HEK293T (cell line): ENCODE measurements around the gene ZNF575.

ENCODE experiments used
- CTCF ChIA-PET: fragments of 350-600 bp; formaldehyde crosslinking; extraction: SDS; loops from one replicate; lab custom pipeline; 2021; ENCODE audit warnings: antibody characterized with exemption, inconsistent platforms; lab: Yijun Ruan, JAX
- POLR2A ChIA-PET: fragments of 350-600 bp; formaldehyde crosslinking; extraction: SDS; loops from one replicate; lab custom pipeline; 2020; ENCODE audit warnings: antibody characterized with exemption, inconsistent platforms; lab: Yijun Ruan, JAX
- DNase-seq: peaks from one replicate; pipeline ENCODE4 v3.0.0; 2012; ENCODE audit warnings: mixed read lengths; ENCODE audit errors: extremely low spot score
- ARNT ChIP-seq: fragments of 450-650 bp; IDR thresholded peaks from 2 replicates; pipeline ENCODE4 v1.6.1; 2017; ENCODE audit warnings: mild to moderate bottlenecking
- BHLHE40 ChIP-seq: fragments of 450-650 bp; IDR thresholded peaks from 2 replicates; pipeline ENCODE4 v1.6.1; 2016; ENCODE audit warnings: mild to moderate bottlenecking, moderate library complexity, borderline replicate concordance
- CTBP1 ChIP-seq: fragments of 450-650 bp; IDR thresholded peaks from 2 replicates; pipeline ENCODE4 v1.6.1; 2016; ENCODE audit warnings: borderline replicate concordance
- ELF4 ChIP-seq: fragments of 450-650 bp; IDR thresholded peaks from 2 replicates; pipeline ENCODE4 v1.6.1; 2017; ENCODE audit warnings: antibody characterized with exemption
- FOXA1 ChIP-seq: fragments of 450-650 bp; IDR thresholded peaks from 2 replicates; pipeline ENCODE4 v1.6.1; 2016; ENCODE audit warnings: mild to moderate bottlenecking
- FOXK2 ChIP-seq: fragments of 450-650 bp; IDR thresholded peaks from 2 replicates; pipeline ENCODE4 v1.6.1; 2016; ENCODE audit warnings: mild to moderate bottlenecking
- FOXM1 ChIP-seq: fragments of 450-650 bp; IDR thresholded peaks from 2 replicates; pipeline ENCODE4 v1.6.1; 2017; ENCODE audit warnings: mild to moderate bottlenecking, borderline replicate concordance
- HDGF ChIP-seq: fragments of 450-650 bp; IDR thresholded peaks from 2 replicates; pipeline ENCODE4 v1.6.1; 2017; ENCODE audit warnings: antibody characterized with exemption, borderline replicate concordance
- L3MBTL2 ChIP-seq: fragments of 450-650 bp; conservative IDR thresholded peaks from 2 replicates; pipeline ENCODE4 v1.6.1; 2016; ENCODE audit warnings: mild to moderate bottlenecking
- LEF1 ChIP-seq: fragments of 450-650 bp; IDR thresholded peaks from 2 replicates; pipeline ENCODE4 v1.6.1; 2017; ENCODE audit warnings: mild to moderate bottlenecking, borderline replicate concordance
- NFRKB ChIP-seq: fragments of 450-650 bp; IDR thresholded peaks from 2 replicates; pipeline ENCODE4 v1.6.1; 2016; ENCODE audit warnings: mild to moderate bottlenecking, moderate library complexity
- SP1 ChIP-seq: fragments of 450-650 bp; IDR thresholded peaks from 2 replicates; pipeline ENCODE4 v1.6.1; 2017
- SUZ12 ChIP-seq: fragments of 450-650 bp; IDR thresholded peaks from 2 replicates; pipeline ENCODE4 v1.6.1; 2016; ENCODE audit warnings: mild to moderate bottlenecking
- TARDBP ChIP-seq: fragments of 450-650 bp; IDR thresholded peaks from 2 replicates; pipeline ENCODE4 v1.6.1; 2016
- ZNF384 ChIP-seq: fragments of 450-650 bp; IDR thresholded peaks from 2 replicates; pipeline ENCODE4 v1.6.1; 2016
- TF ChIP-seq, protein P1 (sequence below): fragments of 450-650 bp; IDR thresholded peaks from 2 replicates; pipeline ENCODE4 v1.6.1; 2016

The ZNF575 gene

DNA sequence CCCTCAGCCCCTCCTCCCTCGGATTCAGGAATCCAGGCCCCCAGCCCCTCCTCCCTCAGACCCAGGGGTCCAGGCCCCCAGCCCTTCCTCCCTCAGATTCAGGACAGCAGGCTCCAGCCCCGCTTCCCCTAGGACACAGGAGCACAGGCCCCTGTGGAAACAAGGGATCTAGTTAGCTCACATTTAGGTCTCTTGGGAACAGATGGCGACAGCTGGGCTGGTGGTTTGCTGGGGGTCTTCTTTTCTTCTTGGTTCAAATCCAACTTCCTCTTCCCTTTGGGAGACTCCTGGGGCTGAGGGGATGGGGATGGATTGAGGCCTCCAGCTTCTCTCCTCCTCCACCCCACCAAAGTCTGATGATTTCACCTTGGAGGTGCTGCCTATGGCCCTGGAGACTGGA is 19.6 kb downstream of the ZNF575 start:
- DNase-seq: no peak
- TF ChIP-seq LEF1 (no peak), CTBP1 (no peak), L3MBTL2 (no peak), NFRKB (no peak), BHLHE40 (no peak), SUZ12 (no peak), SP1 (no peak), FOXM1 (no peak), HDGF (no peak), FOXK2 (no peak), FOXA1 (no peak), ARNT (no peak), TARDBP (no peak), ZNF384 (no peak), ELF4 (no peak)
- TF ChIP-seq, protein P1, sequence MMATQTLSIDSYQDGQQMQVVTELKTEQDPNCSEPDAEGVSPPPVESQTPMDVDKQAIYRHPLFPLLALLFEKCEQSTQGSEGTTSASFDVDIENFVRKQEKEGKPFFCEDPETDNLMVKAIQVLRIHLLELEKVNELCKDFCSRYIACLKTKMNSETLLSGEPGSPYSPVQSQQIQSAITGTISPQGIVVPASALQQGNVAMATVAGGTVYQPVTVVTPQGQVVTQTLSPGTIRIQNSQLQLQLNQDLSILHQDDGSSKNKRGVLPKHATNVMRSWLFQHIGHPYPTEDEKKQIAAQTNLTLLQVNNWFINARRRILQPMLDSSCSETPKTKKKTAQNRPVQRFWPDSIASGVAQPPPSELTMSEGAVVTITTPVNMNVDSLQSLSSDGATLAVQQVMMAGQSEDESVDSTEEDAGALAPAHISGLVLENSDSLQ: no peak
- ChIA-PET POLR2A (interaction anchor here (0.6 kb wide), 1 partner anchor 43 kb away, joined by 3 read pairs; no protein-coding TSS in a partner anchor), CTCF (interaction anchor here (0.7 kb wide), 1 partner anchor 33 kb away, joined by 3 read pairs; no protein-coding TSS in a partner anchor)

DNA sequence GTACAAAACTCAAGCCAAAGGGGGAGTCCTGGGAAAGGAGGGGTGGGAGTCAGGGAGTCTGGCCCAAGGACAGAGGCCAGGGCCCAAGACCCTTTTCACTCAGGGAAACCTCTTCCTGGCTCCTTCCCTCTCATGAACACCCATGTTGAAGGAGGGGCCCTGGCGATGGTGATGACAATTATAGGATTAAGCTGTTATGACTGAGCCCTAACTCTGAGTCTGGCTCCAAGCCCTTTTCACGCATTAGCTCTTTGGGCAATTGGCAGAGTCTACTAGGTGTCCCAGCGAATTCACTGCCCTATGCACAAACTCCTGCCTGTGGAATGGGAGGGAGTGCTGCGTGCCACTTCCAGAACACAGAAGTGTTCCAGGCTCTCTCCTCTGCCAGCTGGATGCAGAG is 20.7 kb downstream of the ZNF575 start:
- TF ChIP-seq FOXK2 (no peak), HDGF (no peak), LEF1 (no peak), SP1 (no peak), SUZ12 (no peak)
- TF ChIP-seq, protein P1: no peak
- ChIA-PET POLR2A (no interaction called here), CTCF (no interaction called here)
- no peak for DNase-seq

DNA sequence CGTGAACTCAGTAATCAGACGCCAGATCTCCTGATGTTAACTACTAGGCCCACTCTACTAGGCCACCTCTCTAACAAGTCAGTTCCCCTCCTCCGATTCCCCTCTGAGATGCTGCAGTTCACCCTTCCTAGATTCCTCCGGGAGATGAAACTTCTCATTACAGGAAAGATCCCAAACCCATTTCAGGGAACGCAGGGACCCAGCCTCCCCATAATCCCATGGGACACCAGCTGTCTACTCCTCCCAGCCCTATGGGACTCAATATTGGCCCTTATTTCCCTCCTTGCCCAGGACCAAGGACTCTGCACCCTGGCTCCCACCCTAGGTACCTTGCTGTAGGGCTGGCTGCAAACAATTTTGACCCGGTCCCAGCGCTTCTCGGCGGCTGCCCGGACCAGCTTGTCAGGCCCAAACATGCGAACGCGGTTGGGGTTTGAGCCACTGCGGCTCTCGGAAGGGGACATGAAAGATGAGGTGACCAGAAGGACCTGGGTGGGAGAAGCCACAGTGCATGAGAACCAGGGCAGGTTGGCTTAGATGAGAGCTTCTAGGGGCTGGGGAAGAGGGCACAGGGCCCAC is 21.4 kb downstream of the ZNF575 start:
- no peak for DNase-seq
- TF ChIP-seq CTBP1: no peak
- no peak for TF ChIP-seq FOXM1
- no peak for TF ChIP-seq FOXK2
- TF ChIP-seq LEF1: no peak
- no peak for TF ChIP-seq ARNT
- no peak for TF ChIP-seq BHLHE40
- no peak for TF ChIP-seq SUZ12
- no peak for TF ChIP-seq ZNF384
- TF ChIP-seq SP1: no peak
- no peak for TF ChIP-seq ELF4
- TF ChIP-seq, protein P1: no peak
- TF ChIP-seq L3MBTL2: no peak
- TF ChIP-seq NFRKB: no peak
- TF ChIP-seq HDGF: no peak
- TF ChIP-seq TARDBP: no peak
- no peak for TF ChIP-seq FOXA1
- ChIA-PET CTCF (interaction anchor here (1.0 to 1.5 kb wide), 4 partner anchors 10 to 108 kb away, joined by 3 to 5 read pairs (median 4); no protein-coding TSS in a partner anchor), POLR2A (interaction anchor here (0.8 to 1.2 kb wide), 3 partner anchors 9 to 43 kb away, joined by 3 read pairs; partner anchors contain the start of gene ETHE1)

DNA sequence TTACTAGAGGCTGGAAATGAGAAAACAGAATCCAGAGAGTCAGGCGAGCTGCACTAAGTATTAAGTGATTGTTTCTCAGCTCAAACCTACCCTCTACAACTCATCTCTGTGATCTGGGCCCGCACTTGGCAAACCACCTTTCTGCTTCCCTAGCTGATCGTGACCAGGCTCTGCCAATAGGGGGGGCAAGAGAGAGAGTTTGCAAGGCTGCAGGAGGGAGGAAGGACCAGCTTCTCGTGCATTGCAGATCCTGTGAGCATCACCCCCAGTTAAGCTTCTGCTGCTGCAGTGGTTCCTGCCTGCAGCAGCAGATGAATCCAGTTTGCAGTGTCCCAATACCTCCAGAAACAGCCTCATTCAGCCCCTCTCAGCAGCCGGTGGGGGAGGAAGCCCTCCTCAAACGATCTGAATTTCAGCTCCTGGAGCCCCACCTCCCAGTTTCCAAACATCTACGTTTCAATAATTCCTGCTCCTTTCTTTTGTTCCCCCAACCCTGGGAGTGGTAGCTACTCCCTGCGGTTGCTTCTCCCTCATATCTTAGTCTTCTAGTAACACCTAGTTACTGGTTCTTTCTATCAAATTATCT is 22.3 kb downstream of the ZNF575 start:
- peak; percentile 74 for DNase-seq
- POLR2A ChIA-PET: interaction anchor here (0.8 to 1.2 kb wide), 4 partner anchors 8 to 42 kb away, joined by 3 read pairs; partner anchors contain the start of gene ETHE1
- TF ChIP-seq, protein P1: no peak
- TF ChIP-seq FOXM1 (no peak), LEF1 (no peak)
- CTCF ChIA-PET: interaction anchor here (0.6 to 2.1 kb wide), 8 partner anchors 9 to 110 kb away, joined by 3 to 7 read pairs (median 4); partner anchors contain the start of gene ZNF575

DNA sequence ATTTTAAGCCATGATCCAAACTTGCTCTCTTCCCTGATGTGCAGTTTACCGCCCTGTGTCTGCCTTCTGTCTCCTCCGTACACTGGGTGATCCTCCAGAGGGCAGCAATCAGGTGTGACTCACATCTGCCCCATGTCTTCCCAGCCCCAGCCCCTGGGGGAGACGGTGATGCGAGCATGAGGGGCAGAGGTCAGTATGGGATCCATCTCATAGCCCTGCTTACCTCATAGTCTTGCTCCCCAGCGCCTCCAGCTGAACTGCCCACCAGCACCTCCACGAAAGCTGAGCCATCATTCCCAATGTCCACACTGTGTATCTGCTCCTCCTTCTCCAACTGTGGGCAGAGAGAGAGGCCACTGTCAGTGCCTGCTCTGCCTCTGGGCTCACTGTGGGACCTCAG is 27.7 kb downstream of the ZNF575 start:
- TF ChIP-seq HDGF (no peak), ARNT (no peak), ZNF384 (no peak), SUZ12 (no peak), L3MBTL2 (no peak), FOXA1 (no peak)
- DNase-seq: peak; percentile 21
- ChIA-PET POLR2A (interaction anchor here (0.7 kb wide), 1 partner anchor 35 kb away, joined by 3 read pairs; the partner anchor contains the start of genes IRGQ and ZNF576), CTCF (no interaction called here)
